H1 (cell line): ENCODE results near the gene SBNO2. TPM values are rescaled to one million over a fixed set of nuclear protein-coding genes. Genes with fewer than 3 reads are reported as not detected.

ENCODE experiments used
- CTCF ChIA-PET: fragments of 300-600 bp; sonication (Branson Sonifier 250); formaldehyde crosslinking; loops from one replicate; lab custom pipeline; 2021; ENCODE audit not compliant: partially characterized antibody; lab: Charles Lee
- POLR2A ChIA-PET: fragments of 300-600 bp; sonication (Branson Sonifier 250); formaldehyde crosslinking; loops from one replicate; lab custom pipeline; 2021; ENCODE audit warnings: inconsistent platforms; ENCODE audit not compliant: partially characterized antibody; lab: Charles Lee
- DNase-seq, 2 experiments: peaks; one replicate each; pipeline versions ENCODE4 v3.0.0 to v3.0.0-alpha.2; 2010 to 2022; ENCODE audit warnings: low spot score in 2 of 2, low read depth in 1 of 2, mixed read lengths in 1 of 2
- FAIRE-seq: peaks from 2 replicates; lab custom pipeline; 2011; peaks lifted over from hg19 to GRCh38; lab: Jason Lieb, UNC
- H2AFZ ChIP-seq: 2 replicates; pipeline ENCODE4 v1.8.1; 2012; ENCODE audit warnings: low read length, inconsistent platforms
- H2AK5ac ChIP-seq: 2 replicates; pipeline ENCODE4 v1.6.1; 2013; ENCODE audit warnings: low read depth, low read length
- H2BK120ac ChIP-seq: replicated peaks from 2 replicates; pipeline ENCODE3; 2013; ENCODE audit warnings: low read depth, low read length, inconsistent platforms
- H2BK12ac ChIP-seq: 2 replicates; pipeline ENCODE4 v1.6.1; 2013; ENCODE audit warnings: low read depth, low read length
- H2BK15ac ChIP-seq: 2 replicates; pipeline ENCODE4 v1.6.1; 2013; ENCODE audit warnings: low read length
- H2BK20ac ChIP-seq: 2 replicates; pipeline ENCODE4 v1.6.1; 2013; ENCODE audit warnings: low read length
- H2BK5ac ChIP-seq: 2 replicates; pipeline ENCODE4 v1.6.1; 2013; ENCODE audit warnings: low read depth, low read length
- H3K14ac ChIP-seq: 2 replicates; pipeline ENCODE4 v1.6.1; 2013; ENCODE audit warnings: inconsistent platforms; ENCODE audit not compliant: insufficient read length
- H3K18ac ChIP-seq: 2 replicates; pipeline ENCODE4 v1.6.1; 2013; ENCODE audit warnings: low read length; ENCODE audit errors: extremely low read depth
- H3K23ac ChIP-seq: 2 replicates; pipeline ENCODE4 v1.6.1; 2013; ENCODE audit warnings: inconsistent platforms; ENCODE audit not compliant: insufficient read length
- H3K23me2 ChIP-seq: 2 replicates; pipeline ENCODE4 v1.6.1; 2013; ENCODE audit warnings: low read depth, low read length
- H3K27ac ChIP-seq: 2 replicates; pipeline ENCODE4 v1.6.1; 2011; ENCODE audit warnings: low read depth, low read length, inconsistent platforms
- H3K27me3 ChIP-seq, 4 experiments: replicated peaks in 1 of 4; 1 replicate in 1 of 4; 2 replicates in 3 of 4; pipeline versions ENCODE4 v1.6.1 to v1.8.1; 2011 to 2013; ENCODE audit warnings: low read length in 3 of 4, mild to moderate bottlenecking in 3 of 4, inconsistent platforms in 2 of 4, mixed read lengths in 2 of 4, moderate library complexity in 1 of 4; ENCODE audit not compliant: control insufficient read depth in 3 of 4, insufficient read depth in 3 of 4; ENCODE audit errors: extremely low read depth in 1 of 4
- H3K36me3 ChIP-seq, 4 experiments: 2 replicates each; pipeline versions ENCODE4 v1.6.1 to v1.8.1; 2011 to 2013; ENCODE audit warnings: mild to moderate bottlenecking in 4 of 4, low read length in 3 of 4, moderate library complexity in 2 of 4, control low read depth in 1 of 4, inconsistent platforms in 1 of 4; ENCODE audit not compliant: insufficient read depth in 4 of 4, control insufficient read depth in 2 of 4
- H3K4ac ChIP-seq: replicated peaks from 2 replicates; pipeline ENCODE3; 2013; ENCODE audit warnings: low read length, low read depth, mixed read lengths, inconsistent platforms; ENCODE audit not compliant: insufficient read length
- H3K4me1 ChIP-seq, 4 experiments: replicated peaks in 1 of 4; 1 replicate in 1 of 4; 2 replicates in 3 of 4; pipeline versions ENCODE4 v1.6.1 to v1.8.1; 2011 to 2013; ENCODE audit warnings: low read length in 3 of 4, inconsistent platforms in 2 of 4, mixed read lengths in 1 of 4; ENCODE audit not compliant: insufficient read depth in 4 of 4, control insufficient read depth in 3 of 4
- H3K4me2 ChIP-seq, 2 experiments: 2 replicates each; pipeline versions ENCODE4 v1.6.1 to v1.8.1; 2011 to 2013; ENCODE audit warnings: low read depth in 2 of 2, low read length in 2 of 2, control low read depth in 1 of 2, inconsistent platforms in 1 of 2, mild to moderate bottlenecking in 1 of 2; ENCODE audit not compliant: insufficient read depth in 1 of 2
- H3K4me3 ChIP-seq, 4 experiments: fragments of 200-600, 300-600 bp in 1 of 4; sonication (generic), shearing (Covaris generic), sonication (Bioruptor Twin) in 1 of 4; 2 replicates each; pipeline versions ENCODE4 v1.5.1 to v1.8.1; 2011 to 2016; ENCODE audit warnings: low read length in 4 of 4, low read depth in 3 of 4, control low read depth in 2 of 4, inconsistent platforms in 2 of 4, mild to moderate bottlenecking in 2 of 4, mixed read lengths in 1 of 4, moderate library complexity in 1 of 4; ENCODE audit not compliant: insufficient read depth in 2 of 4; ENCODE audit errors: extremely low read depth in 1 of 4
- H3K56ac ChIP-seq: replicated peaks from 2 replicates; pipeline ENCODE3; 2013; ENCODE audit warnings: low read depth, mild to moderate bottlenecking, mixed read lengths, low read length, inconsistent platforms; ENCODE audit not compliant: insufficient read length
- H3K79me1 ChIP-seq: 2 replicates; pipeline ENCODE4 v1.6.1; 2013; ENCODE audit warnings: low read depth, low read length, control low read depth
- H3K79me2 ChIP-seq, 2 experiments: 2 replicates each; pipeline versions ENCODE4 v1.6.1 to v1.8.1; 2012 to 2013; ENCODE audit warnings: low read length in 2 of 2, mild to moderate bottlenecking in 2 of 2, inconsistent platforms in 1 of 2; ENCODE audit not compliant: insufficient read depth in 2 of 2, control insufficient read depth in 1 of 2
- H3K9ac ChIP-seq, 4 experiments: replicated peaks in 1 of 4; 1 replicate in 1 of 4; 2 replicates in 3 of 4; pipeline versions ENCODE4 v1.6.1 to v1.8.1; 2011 to 2013; ENCODE audit warnings: low read depth in 3 of 4, low read length in 3 of 4, control low read depth in 2 of 4, mild to moderate bottlenecking in 2 of 4, moderate library complexity in 2 of 4, inconsistent platforms in 1 of 4; ENCODE audit errors: extremely low read depth in 1 of 4
- H3K9me3 ChIP-seq, 2 experiments: 2 replicates each; pipeline versions ENCODE4 v1.6.1 to v1.8.1; 2012 to 2013; ENCODE audit warnings: mild to moderate bottlenecking in 2 of 2, moderate library complexity in 2 of 2, control low read depth in 1 of 2, inconsistent platforms in 1 of 2, low read depth in 1 of 2, low read length in 1 of 2, mixed read lengths in 1 of 2; ENCODE audit not compliant: insufficient read depth in 2 of 2
- H4K20me1 ChIP-seq, 2 experiments: replicated peaks in 1 of 2; 2 replicates each; pipeline versions ENCODE3 to v1.8.1; 2011 to 2013; ENCODE audit warnings: inconsistent platforms in 2 of 2, low read length in 2 of 2, mild to moderate bottlenecking in 1 of 2; ENCODE audit not compliant: insufficient read depth in 2 of 2, control insufficient read depth in 1 of 2
- H4K5ac ChIP-seq: 2 replicates; pipeline ENCODE4 v1.6.1; 2013; ENCODE audit warnings: low read length, low read depth, mixed read lengths, inconsistent platforms; ENCODE audit not compliant: insufficient read length
- H4K8ac ChIP-seq: 2 replicates; pipeline ENCODE4 v1.8.0; 2013; ENCODE audit warnings: mild to moderate bottlenecking, moderate library complexity, low read length, inconsistent platforms; ENCODE audit not compliant: insufficient read depth; ENCODE audit errors: extremely low read depth
- H4K91ac ChIP-seq: replicated peaks from 2 replicates; pipeline ENCODE3; 2013; ENCODE audit warnings: low read length, mixed read lengths, inconsistent platforms; ENCODE audit not compliant: insufficient read length
- KDM4A ChIP-seq: IDR thresholded peaks from one replicate; pipeline ENCODE4 v1.7.1; 2012; ENCODE audit warnings: low read depth, mild to moderate bottlenecking, moderate library complexity, low read length, inconsistent platforms; ENCODE audit not compliant: severe bottlenecking
- MAX ChIP-seq: IDR thresholded peaks from 2 replicates; pipeline ENCODE4 v1.6.1; 2012; ENCODE audit warnings: inconsistent platforms
- PHF8 ChIP-seq: fragments of 200-600 bp; sonication (generic); conservative IDR thresholded peaks from 2 replicates; pipeline ENCODE4 v1.7.1; 2012; ENCODE audit warnings: low read depth, mild to moderate bottlenecking, inconsistent platforms, low read length, moderate library complexity
- SIRT6 ChIP-seq: IDR thresholded peaks from one replicate; pipeline ENCODE4 v1.7.1; 2012; ENCODE audit warnings: low read length, inconsistent platforms
- SRF ChIP-seq: IDR thresholded peaks from 2 replicates; pipeline ENCODE4 v1.6.1; 2011; ENCODE audit warnings: mild to moderate bottlenecking, low read depth, low read length, moderate library complexity
- TAF7 ChIP-seq: optimal IDR thresholded peaks from 2 replicates; pipeline ENCODE3; 2011; ENCODE audit warnings: low read depth, mild to moderate bottlenecking, inconsistent platforms, low read length, moderate library complexity, borderline replicate concordance
- ZNF274 ChIP-seq: IDR thresholded peaks from 2 replicates; pipeline ENCODE4 v1.7.0; 2012; ENCODE audit warnings: low read length, borderline replicate concordance; ENCODE audit errors: extremely low read depth
- WGBS, 2 experiments: shearing (Covaris generic) in 1 of 2; methylation state at CpG; one replicate each; pipeline versions ENCODE4 v1.1.6 to v1.1.7; 2013 to 2015; ENCODE audit warnings: low lambda C conversion rate in 2 of 2, mixed read lengths in 2 of 2, inconsistent platforms in 1 of 2, low coverage in 1 of 2, missing lambda C conversion rate in 1 of 2; ENCODE audit not compliant: insufficient replicate concordance in 2 of 2, insufficient coverage in 1 of 2, insufficient read length in 1 of 2; ENCODE audit errors: extremely low coverage in 1 of 2, missing lambda C conversion rate in 1 of 2; 5-methylcytosine and 5-hydroxymethylcytosine counted together
- polyA plus RNA-seq, 7 experiments: library from polyadenylated mRNA; depleted of rRNA in 3 of 7; stranded (reverse) in 5 of 7; unstranded in 2 of 7; fragments of >200 nt in 5 of 7; fragments of 200-250 nt in 2 of 7; gene quantifications; 1 replicate in 5 of 7; 2 replicates in 1 of 7; 4 replicates in 1 of 7; pipeline versions ENCODE4 v1.2.1 to v1.2.3, GENCODE V29; 2011 to 2013; ENCODE audit warnings: missing spikeins in 2 of 7, mixed read lengths in 2 of 7
- total RNA-seq: library from RNA; stranded (reverse); fragmentation: NEBNext Ultra II Directional; extraction: Animal tissue kit (Norgen Biotek cat#: 25700); gene quantifications from 2 replicates; pipeline ENCODE4 v1.2.1, GENCODE V29; 2021

Gene SBNO2
- total and polyA plus RNA-seq, 2 of the 8 experiments (the other 6 are each of a cell fraction or from before 2014, with no cell fraction given), result 12.2 to 31.4 TPM

DNA sequence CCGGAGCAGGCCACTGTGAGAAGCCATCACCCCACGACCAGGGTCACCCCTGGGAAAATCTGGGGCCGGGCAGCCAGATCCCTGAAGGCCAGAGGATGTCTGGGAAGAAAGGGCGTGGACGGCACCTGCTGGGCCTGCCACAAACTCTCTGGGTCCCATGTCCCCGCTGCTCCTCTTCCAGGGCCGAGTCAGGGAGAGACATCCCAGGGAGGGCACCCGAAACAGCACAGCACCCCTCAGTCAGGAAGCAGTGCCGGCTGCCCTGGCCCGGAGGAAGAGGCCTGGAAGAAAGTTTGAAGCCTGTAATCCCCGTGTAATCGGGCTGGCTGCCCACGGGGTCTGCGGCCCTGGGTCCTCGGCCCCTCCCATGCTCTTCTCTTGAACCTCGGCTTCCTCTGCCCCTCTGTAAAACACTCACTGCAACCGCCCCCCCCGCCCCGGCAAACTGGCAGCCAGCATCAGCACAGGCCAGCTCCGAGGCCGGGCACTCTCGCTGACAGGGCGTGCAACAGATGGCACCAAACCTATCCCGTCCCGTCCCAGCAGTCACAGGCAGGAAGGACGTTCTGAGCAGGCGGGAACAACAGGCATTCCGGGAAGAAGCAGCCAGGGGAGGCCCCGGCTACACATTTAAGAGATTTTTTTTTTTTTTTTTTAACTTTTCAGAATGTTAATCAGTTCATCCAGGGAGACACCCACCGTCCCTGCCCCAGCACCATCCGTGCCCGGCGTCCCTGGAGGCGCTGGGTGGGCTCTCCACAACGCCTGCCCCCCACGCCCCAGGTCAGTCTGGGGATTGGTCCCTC is 1.5 kb downstream of the SBNO2 start:
- FAIRE-seq, result no peak

More for the DNA sequence above, 1.5 kb downstream of the SBNO2 start:
- H3K4me1 ChIP-seq, result peaks cover 0 to 29% (median 15%) of the 10 kb centered on the region in 4 experiments; a peak in 5 of 7 replicates
- H3K23me2 ChIP-seq, result peaks cover 14% of the 10 kb centered on the region
- H3K79me2 ChIP-seq, result peaks cover 10 to 59% of the 10 kb centered on the region in 2 experiments
- H3K4ac ChIP-seq, result no peak overlapping the region
- H4K91ac ChIP-seq, result peak overlapping the region; percentile 91
- H3K23ac ChIP-seq, result no peak overlapping the region
- H3K27me3 ChIP-seq, result no peaks in the 10 kb centered on the region; a peak in 1 of 7 replicates
- H4K8ac ChIP-seq, result peak overlapping the region; percentile 35; the same call in 1 of the 2 replicates
- peaks cover 0 to 2% (median 0%) of the 10 kb centered on the region in 4 experiments; a peak in 1 of 8 replicates for H3K36me3 ChIP-seq
- H3K9ac ChIP-seq, result peak overlapping the region in 3 of 4 experiments; percentile 24 to 56 (median 48); a peak in 3 of 7 replicates
- H3K18ac ChIP-seq, result peak overlapping the region; percentile 71; the same call in 1 of the 2 replicates
- peaks cover 34% of the 10 kb centered on the region for H3K79me1 ChIP-seq
- peaks cover 0 to 19% of the 10 kb centered on the region in 2 experiments for H4K20me1 ChIP-seq
- DNase-seq, result no peak
- H3K27ac ChIP-seq, result peak overlapping the region; percentile 18; the same call in 1 of the 2 replicates
- no peak overlapping the region for H2AFZ ChIP-seq
- H3K4me2 ChIP-seq, result peak overlapping the region; percentile 72 to 86
- H3K9me3 ChIP-seq, result no peaks in the 10 kb centered on the region
- H2BK5ac ChIP-seq, result peak overlapping the region; percentile 75; the same call in 1 of the 2 replicates
- H3K14ac ChIP-seq, result no peak overlapping the region
- H2BK120ac ChIP-seq, result no peak overlapping the region
- no peak overlapping the region for H2BK12ac ChIP-seq
- H2AK5ac ChIP-seq, result no peak overlapping the region
- H2BK20ac ChIP-seq, result no peak overlapping the region
- WGBS, 2 experiments, result 53% methylated on average over 25 of the region's 36 CpGs; no CpG with 5 or more reads in 1 of the 2 experiments
- no peak for TF ChIP-seq TAF7
- TF ChIP-seq PHF8, result no peak
- TF ChIP-seq ZNF274, result no peak
- TF ChIP-seq SIRT6, result no peak
- TF ChIP-seq KDM4A, result peak; percentile 8
- no peak for TF ChIP-seq SRF
- TF ChIP-seq MAX, result 0 out of 2 replicates have a peak, but pooled peaks have one; percentile 21
- H2BK15ac ChIP-seq, result no peak overlapping the region
- POLR2A ChIA-PET, result interaction anchor here (0.6 to 1.4 kb wide), 3 partner anchors 9 to 38 kb away, joined by 3 to 5 read pairs (median 5); no protein-coding TSS in a partner anchor
- H4K5ac ChIP-seq, result no peak overlapping the region
- CTCF ChIA-PET, result interaction anchor here (0.5 to 0.7 kb wide), 2 partner anchors 18 to 39 kb away, joined by 3 to 4 read pairs; no protein-coding TSS in a partner anchor
- H3K56ac ChIP-seq, result peak overlapping the region; percentile 69
- peak overlapping the region; percentile 72 to 100 (median 78) for H3K4me3 ChIP-seq
